Cardiac fibroblast (primary cell): ENCODE data around the gene RAD23A.

Experiments
- DNase-seq, 2 donors: peaks; one replicate each; pipeline versions ENCODE4 v3.0.0 to v3.0.0-alpha.2; 2010; ENCODE audit warnings: low read depth in 2 of 2
- H3K4me3 ChIP-seq, 2 donors: replicated peaks in 1 of 2; 1 replicate in 1 of 2; 2 replicates in 1 of 2; pipeline ENCODE4 v1.5.1; 2011; ENCODE audit warnings: low read depth in 2 of 2, low read length in 2 of 2, mild to moderate bottlenecking in 2 of 2, moderate library complexity in 1 of 2
- TF ChIP-seq, protein P1 (sequence below): IDR thresholded peaks from one replicate; pipeline ENCODE4 v1.5.1; 2011; ENCODE audit warnings: low read depth, mild to moderate bottlenecking, low read length, inconsistent platforms

Gene RAD23A

DNA sequence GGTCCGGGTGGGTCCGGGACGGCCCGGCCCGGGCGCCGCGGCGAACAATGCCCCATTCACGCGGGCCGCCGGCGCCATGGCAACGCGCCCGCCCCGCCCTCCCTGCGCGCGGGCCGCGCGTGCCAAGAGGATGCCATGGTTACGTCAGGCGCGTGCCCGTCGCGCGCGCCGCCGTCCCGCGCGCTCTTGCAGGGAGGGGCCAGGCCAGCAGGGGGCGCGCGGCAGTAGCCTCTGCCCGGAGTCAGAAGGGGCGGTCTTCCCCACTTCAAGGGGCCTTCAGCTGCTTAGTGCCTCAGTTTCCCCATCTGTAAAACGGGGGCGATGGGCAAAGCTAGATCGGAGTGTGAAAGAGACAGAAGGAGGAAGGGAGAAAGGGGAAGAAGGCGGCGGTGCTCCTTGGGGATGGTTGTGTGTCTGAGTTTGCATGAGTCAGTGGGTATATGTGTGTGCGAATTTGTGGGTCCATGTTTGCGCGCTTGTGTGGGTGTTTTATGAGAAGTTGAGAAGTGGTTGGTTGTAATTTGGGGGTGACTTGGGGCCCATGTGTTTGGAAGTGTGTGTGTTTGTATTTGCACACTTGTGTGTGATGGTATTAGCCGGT, 38.0 kb downstream of the RAD23A start:
- DNase-seq, result peak; percentile 81 to 85
- TF ChIP-seq, protein P1, sequence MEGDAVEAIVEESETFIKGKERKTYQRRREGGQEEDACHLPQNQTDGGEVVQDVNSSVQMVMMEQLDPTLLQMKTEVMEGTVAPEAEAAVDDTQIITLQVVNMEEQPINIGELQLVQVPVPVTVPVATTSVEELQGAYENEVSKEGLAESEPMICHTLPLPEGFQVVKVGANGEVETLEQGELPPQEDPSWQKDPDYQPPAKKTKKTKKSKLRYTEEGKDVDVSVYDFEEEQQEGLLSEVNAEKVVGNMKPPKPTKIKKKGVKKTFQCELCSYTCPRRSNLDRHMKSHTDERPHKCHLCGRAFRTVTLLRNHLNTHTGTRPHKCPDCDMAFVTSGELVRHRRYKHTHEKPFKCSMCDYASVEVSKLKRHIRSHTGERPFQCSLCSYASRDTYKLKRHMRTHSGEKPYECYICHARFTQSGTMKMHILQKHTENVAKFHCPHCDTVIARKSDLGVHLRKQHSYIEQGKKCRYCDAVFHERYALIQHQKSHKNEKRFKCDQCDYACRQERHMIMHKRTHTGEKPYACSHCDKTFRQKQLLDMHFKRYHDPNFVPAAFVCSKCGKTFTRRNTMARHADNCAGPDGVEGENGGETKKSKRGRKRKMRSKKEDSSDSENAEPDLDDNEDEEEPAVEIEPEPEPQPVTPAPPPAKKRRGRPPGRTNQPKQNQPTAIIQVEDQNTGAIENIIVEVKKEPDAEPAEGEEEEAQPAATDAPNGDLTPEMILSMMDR, result peak; percentile 60
- peak overlapping the region in 1 of 2 donors; percentile 41 for H3K4me3 ChIP-seq

DNA sequence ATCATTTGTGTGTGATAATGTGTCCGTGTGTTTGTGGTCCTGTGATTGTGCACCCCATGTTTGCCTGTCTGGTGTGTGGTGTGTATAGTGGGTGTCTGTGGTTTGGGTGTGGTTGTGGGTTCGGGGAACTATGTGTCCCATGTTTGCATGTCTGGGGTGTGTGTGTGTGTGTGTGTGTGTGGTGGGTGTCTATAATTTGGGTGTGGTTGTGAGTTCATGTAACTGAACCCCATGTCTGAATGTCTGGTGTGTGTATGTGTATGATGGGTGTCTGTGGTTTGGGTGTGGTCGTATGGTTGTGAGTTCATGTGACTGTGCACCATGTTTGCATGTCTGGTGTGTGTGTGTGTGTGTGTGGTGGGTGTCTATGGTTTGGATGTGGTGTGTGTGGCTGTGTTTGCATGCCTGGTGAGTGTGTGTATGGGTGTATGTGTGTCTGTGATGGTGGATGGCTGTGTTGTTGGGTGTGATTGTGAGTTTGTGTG, 38.5 kb downstream of the RAD23A start:
- TF ChIP-seq, protein P1, result no peak
- DNase-seq, result peak in 1 of 2 donors; percentile 29
- no peak overlapping the region for H3K4me3 ChIP-seq

DNA sequence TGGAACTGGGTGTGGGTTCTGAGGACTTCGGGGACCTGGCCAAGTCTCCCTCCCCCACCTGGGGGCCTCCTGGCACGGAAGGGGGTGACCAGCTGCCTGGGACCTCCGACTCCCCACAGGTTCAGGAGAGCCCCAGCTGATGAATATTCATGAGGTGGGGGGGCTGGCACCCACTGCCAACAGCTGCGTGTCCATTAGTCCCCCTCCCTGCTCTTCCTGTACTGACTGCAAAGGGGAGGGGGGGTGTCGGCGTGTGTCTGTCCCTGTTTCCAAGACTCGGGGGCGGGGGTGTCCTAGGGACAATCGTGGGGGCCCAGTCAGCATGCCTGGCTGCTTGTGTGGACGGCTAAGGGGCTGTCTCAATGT, 39.0 kb downstream of the RAD23A start:
- TF ChIP-seq, protein P1, result no peak
- H3K4me3 ChIP-seq, result no peak overlapping the region
- no peak for DNase-seq

DNA sequence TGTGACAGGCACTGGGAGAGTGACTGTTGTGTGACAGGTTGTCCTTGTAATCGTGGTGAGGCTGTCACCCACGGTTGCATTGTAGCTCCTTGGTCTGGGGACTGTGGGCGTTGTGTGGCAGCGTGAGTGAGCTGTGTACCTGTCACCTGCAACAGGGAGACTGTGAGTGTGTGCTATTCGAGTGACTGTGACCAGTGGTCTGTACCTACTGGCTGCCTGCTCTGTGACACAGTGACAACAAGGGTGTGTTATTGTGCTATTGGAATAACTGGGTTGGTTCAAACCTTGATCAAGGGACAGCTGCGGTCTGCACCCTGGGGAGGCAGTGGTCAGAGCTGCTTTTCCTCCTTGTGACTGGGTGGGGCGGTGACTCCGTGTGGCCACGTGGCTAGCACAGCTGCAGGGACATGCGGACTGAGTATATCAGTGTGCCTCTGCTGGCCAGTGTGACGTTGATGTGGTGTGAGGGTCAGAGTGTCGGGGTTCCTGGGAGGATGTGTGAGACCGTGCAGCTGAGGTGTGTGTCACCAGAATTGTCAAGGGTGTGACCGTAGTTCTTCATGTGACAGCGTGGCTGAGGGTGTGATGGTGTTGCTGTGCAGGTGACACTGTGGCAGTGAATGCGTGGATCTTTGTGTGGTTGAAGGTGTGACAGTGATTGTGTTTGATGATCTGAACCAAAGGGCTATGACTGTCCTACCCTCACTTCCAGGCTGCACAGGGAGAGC, 39.6 kb downstream of the RAD23A start:
- TF ChIP-seq, protein P1, result no peak
- DNase-seq, result peak; percentile 27 to 66
- no peak overlapping the region for H3K4me3 ChIP-seq

DNA sequence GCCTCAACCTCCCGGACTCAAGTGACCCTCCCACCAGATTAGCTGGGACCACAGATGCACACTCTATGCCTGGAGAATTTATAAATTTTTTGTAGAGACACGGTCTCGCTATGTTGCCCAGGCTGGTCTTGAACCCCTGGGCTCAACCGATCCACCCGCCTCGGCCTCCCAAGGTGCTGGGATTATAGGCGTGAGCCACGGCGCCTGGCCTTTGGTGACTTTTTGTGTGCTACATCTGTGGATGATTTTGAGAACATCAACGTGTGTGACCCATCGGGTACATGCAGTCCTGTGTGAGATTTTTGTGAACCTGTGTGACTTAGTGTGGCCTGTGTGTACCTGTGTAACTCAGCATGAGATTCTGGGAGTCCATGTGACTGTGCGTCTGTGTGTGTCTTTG, 41.1 kb downstream of the RAD23A start:
- TF ChIP-seq, protein P1, result no peak
- no peak overlapping the region for H3K4me3 ChIP-seq
- DNase-seq, result no peak

DNA sequence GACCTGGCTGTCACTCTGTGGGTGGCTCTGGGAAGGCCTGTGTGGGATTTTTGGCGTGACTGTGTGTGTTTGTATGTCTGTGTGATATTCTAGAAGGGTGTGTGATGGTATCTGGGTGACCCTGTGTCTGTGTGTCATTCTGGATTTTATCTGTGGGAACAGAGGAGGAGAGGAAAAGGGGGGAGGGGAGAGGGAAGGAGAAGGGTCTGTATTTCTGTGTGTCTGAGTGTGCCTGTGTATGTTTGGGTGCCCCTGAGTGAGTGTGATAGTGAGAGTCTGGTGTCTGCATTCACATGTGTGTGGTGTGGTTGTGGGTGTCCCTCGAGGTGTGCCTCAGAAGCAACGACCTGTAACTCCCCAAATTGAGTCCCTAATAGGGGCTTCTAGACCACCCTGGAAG, 41.5 kb downstream of the RAD23A start:
- TF ChIP-seq, protein P1, result no peak
- DNase-seq, result no peak
- H3K4me3 ChIP-seq, result no peak overlapping the region
